ENCODE measurements around the gene SP2. TPM values are rescaled to one million over a fixed set of nuclear protein-coding genes. Genes with fewer than 3 reads are reported as not detected.

Gene SP2
- polyA plus RNA-seq, 1 donor (not counting 4 experiments of a cell fraction or from before 2014, with no cell fraction given) = 2.1 TPM

DNA sequence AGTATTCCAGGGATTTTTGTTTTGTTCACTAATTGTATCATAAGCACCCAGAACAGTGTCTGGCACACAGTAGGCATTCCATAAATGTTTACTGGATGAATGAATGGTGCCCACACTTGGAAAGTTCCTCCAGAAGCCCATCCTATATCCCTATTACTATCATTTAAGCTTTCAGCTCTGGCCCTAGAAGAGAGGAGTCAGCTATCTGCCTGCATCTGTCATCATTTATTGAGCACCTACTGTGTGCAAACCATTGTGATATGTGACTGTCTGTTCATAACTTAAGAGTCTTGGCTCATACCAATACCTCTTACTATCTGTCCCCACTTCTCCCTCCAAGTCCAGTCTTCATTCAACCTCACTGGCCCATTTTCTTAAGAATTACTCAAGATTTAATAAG lies 25.0 kb upstream of the SP2 start:
- H3K4me3 ChIP-seq (ENCODE audit: control insufficient read depth in 2 of 3, extremely low read depth in 1 of 3, insufficient read depth in 2 of 3, low read depth in 1 of 3, low read length in 3 of 3) = no peak overlapping the region
- H2AFZ ChIP-seq (ENCODE audit: control insufficient read depth, low read length) = no peak overlapping the region
- H3K79me2 ChIP-seq (ENCODE audit: control insufficient read depth, insufficient read depth, low read length) = no peaks in the 10 kb centered on the region
- no peak overlapping the region for H3K27ac ChIP-seq (ENCODE audit: control insufficient read depth, insufficient read depth, low read length)
- H3K36me3 ChIP-seq (ENCODE audit: control insufficient read depth in 2 of 2, extremely low read depth in 1 of 2, insufficient read depth in 2 of 2, low read length in 2 of 2) = no peaks in the 10 kb centered on the region
- TF ChIP-seq EZH2 (IDR thresholded peaks at IDR 0.05; ENCODE audit: low read length) (no peak), CTCF (optimal IDR thresholded peaks at IDR 0.05 in 1 of 3, IDR thresholded peaks at IDR 0.05 in 1 of 3, conservative IDR thresholded peaks at IDR 0.05 in 1 of 3; ENCODE audit: extremely low read depth in 1 of 3, insufficient read depth in 2 of 3, low read length in 3 of 3) (no peak)
- peaks cover 11% of the 10 kb centered on the region for H3K4me1 ChIP-seq (ENCODE audit: control insufficient read depth, extremely low read depth, insufficient read depth, low read length)
- no peaks in the 10 kb centered on the region for H3K9me3 ChIP-seq (ENCODE audit: control insufficient read depth, low read depth, low read length)
- dilution Hi-C loops (cut with MboI; ENCODE audit: extremely low pct_ligation_motif_present, low sequenced_read_pairs) = no loop called here
- FAIRE-seq (no peak), DNase-seq (ENCODE audit: low read depth, low spot score) (no peak)
- peaks cover 24% of the 10 kb centered on the region for H3K27me3 ChIP-seq (ENCODE audit: control insufficient read depth, extremely low read depth, insufficient read depth, low read length)
- no peaks in the 10 kb centered on the region for H3K9me1 ChIP-seq (ENCODE audit: control insufficient read depth, extremely low read depth, insufficient read depth, low read length)
- H3K9ac ChIP-seq (ENCODE audit: control insufficient read depth, extremely low read depth, insufficient read depth, low read length) = no peak overlapping the region
- H4K20me1 ChIP-seq (ENCODE audit: control insufficient read depth, extremely low read depth, insufficient read depth, low read length) = no peaks in the 10 kb centered on the region
- no peak overlapping the region for H3K4me2 ChIP-seq (ENCODE audit: control insufficient read depth, extremely low read depth, insufficient read depth, low read depth, low read length)

DNA sequence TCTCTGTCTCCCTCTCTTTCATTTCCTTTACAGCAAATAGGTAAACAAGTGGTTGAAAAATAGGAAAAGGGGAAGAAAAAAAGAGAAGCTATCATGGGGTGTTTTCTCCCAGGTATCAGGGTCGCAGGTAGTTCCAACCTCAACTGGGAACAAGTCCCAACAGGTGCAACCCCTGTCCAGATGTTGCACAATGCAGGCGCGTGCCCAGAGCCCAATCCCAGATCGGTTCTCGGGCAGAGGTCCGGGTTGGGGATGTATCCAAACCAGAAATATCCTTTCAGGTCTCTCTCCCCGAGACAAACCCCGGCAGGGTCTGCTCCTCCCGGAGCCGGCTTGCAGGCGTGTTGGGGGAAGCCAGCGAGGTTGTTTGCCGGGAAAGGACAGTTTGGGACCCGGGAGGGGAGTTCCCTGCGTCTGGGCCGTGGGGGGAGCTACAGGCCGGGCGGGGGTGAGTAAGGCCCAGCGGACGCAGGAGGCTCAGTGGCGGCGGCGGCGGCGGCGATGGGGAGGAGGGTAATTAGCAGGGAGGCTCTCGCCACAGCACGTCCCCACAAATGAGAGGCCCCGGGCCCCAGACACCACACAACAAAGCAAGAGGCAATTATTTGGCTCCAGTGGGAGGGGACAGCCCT lies 23.9 kb upstream of the SP2 start:
- H3K4me3 ChIP-seq (ENCODE audit: control insufficient read depth in 2 of 3, extremely low read depth in 1 of 3, insufficient read depth in 2 of 3, low read depth in 1 of 3, low read length in 3 of 3) = peak overlapping the region in 1 of 3 experiments; percentile 25
- DNase-seq (ENCODE audit: low read depth, low spot score) (no peak), FAIRE-seq (no peak)
- H4K20me1 ChIP-seq (ENCODE audit: control insufficient read depth, extremely low read depth, insufficient read depth, low read length) = no peaks in the 10 kb centered on the region
- TF ChIP-seq CTCF (optimal IDR thresholded peaks at IDR 0.05 in 1 of 3, IDR thresholded peaks at IDR 0.05 in 1 of 3, conservative IDR thresholded peaks at IDR 0.05 in 1 of 3; ENCODE audit: extremely low read depth in 1 of 3, insufficient read depth in 2 of 3, low read length in 3 of 3) (no peak), EZH2 (IDR thresholded peaks at IDR 0.05; ENCODE audit: low read length) (no peak)
- peak overlapping the region; percentile 74 for H3K4me2 ChIP-seq (ENCODE audit: control insufficient read depth, extremely low read depth, insufficient read depth, low read depth, low read length)
- dilution Hi-C loops (cut with MboI; ENCODE audit: extremely low pct_ligation_motif_present, low sequenced_read_pairs) = no loop called here
- H3K9ac ChIP-seq (ENCODE audit: control insufficient read depth, extremely low read depth, insufficient read depth, low read length) = peak overlapping the region; percentile 36
- H3K9me3 ChIP-seq (ENCODE audit: control insufficient read depth, low read depth, low read length) = no peaks in the 10 kb centered on the region
- H3K79me2 ChIP-seq (ENCODE audit: control insufficient read depth, insufficient read depth, low read length) = no peaks in the 10 kb centered on the region
- H3K4me1 ChIP-seq (ENCODE audit: control insufficient read depth, extremely low read depth, insufficient read depth, low read length) = peaks cover 11% of the 10 kb centered on the region
- H3K27ac ChIP-seq (ENCODE audit: control insufficient read depth, insufficient read depth, low read length) = no peak overlapping the region
- no peaks in the 10 kb centered on the region for H3K36me3 ChIP-seq (ENCODE audit: control insufficient read depth in 2 of 2, extremely low read depth in 1 of 2, insufficient read depth in 2 of 2, low read length in 2 of 2)
- H3K27me3 ChIP-seq (ENCODE audit: control insufficient read depth, extremely low read depth, insufficient read depth, low read length) = peaks cover 24% of the 10 kb centered on the region
- H2AFZ ChIP-seq (ENCODE audit: control insufficient read depth, low read length) = peak overlapping the region; percentile 55
- no peaks in the 10 kb centered on the region for H3K9me1 ChIP-seq (ENCODE audit: control insufficient read depth, extremely low read depth, insufficient read depth, low read length)

Data from keratinocyte (primary cell).